Measurements from ENCODE around the gene UNG.

The UNG gene

DNA sequence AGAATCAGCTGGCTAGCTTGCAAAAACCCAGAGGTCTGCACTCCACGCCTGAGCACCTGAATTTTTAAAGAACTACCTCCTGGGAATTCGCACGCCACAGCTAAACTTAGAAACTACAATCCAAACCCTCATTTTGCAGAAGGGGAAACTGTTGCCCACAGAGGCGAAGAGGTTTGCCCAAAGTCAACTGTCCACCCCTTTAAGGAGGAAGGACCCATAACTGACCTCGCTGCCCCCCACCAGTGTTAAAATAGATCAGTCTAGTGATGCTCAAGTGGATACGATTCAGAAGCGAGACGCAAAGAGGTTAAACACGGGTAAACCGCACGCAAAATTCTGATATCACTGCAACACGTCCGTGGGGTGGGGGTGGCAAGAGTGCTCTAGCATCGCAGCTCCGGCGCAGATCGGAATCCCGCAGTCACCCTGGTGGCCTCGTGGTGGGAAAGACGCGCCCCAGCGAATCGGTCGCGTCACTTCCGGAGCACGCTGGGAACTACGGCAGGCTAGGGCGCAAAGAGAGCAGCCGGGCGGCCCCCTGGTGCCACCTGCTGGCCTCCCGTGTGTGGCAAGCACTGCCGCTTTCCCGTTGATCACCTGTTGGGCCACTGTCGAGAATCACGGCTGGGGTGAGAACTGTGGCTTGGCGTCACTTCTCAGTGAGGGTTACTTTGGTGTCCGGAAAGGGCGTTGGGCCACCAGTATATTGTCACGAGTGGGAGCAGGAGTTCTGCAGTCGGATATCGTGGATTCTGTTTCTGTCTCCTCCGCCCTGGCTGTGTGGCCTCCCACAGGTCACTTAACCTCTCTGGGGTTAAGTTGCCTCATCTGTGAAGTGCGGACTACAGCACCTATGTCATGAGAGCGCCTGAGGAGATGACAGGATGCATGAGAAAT is 4.1 kb upstream of the UNG start, which contains the start of gene ALKBH2:
Gene ALKBH2, minus strand, starts transcription at position 451 of the 897 bp plus-strand sequence. CDS start 686 bp downstream, outside the sequence.
- CTCF ChIA-PET = interaction anchor here (0.6 to 3.3 kb wide), 33 partner anchors 9 to 576 kb away, joined by 3 to 29 read pairs (median 4); partner anchors contain the start of gene ISCU
- POLR2A ChIA-PET = interaction anchor here (1.0 to 1.1 kb wide), 2 partner anchors 475 to 531 kb away, joined by 3 to 4 read pairs; partner anchors contain the start of gene ISCU
- peak within 1 kb of the TSS; percentile 78 for H3K4me3 ChIP-seq (ENCODE audit: low read depth, low read length)
- DNase-seq (ENCODE audit: low read depth, low spot score) = peak; percentile 34
- TF ChIP-seq, protein P1, sequence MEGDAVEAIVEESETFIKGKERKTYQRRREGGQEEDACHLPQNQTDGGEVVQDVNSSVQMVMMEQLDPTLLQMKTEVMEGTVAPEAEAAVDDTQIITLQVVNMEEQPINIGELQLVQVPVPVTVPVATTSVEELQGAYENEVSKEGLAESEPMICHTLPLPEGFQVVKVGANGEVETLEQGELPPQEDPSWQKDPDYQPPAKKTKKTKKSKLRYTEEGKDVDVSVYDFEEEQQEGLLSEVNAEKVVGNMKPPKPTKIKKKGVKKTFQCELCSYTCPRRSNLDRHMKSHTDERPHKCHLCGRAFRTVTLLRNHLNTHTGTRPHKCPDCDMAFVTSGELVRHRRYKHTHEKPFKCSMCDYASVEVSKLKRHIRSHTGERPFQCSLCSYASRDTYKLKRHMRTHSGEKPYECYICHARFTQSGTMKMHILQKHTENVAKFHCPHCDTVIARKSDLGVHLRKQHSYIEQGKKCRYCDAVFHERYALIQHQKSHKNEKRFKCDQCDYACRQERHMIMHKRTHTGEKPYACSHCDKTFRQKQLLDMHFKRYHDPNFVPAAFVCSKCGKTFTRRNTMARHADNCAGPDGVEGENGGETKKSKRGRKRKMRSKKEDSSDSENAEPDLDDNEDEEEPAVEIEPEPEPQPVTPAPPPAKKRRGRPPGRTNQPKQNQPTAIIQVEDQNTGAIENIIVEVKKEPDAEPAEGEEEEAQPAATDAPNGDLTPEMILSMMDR (IDR thresholded peaks at IDR 0.05; ENCODE audit: insufficient read depth, low read length, missing control alignments) = peak; percentile 99

DNA sequence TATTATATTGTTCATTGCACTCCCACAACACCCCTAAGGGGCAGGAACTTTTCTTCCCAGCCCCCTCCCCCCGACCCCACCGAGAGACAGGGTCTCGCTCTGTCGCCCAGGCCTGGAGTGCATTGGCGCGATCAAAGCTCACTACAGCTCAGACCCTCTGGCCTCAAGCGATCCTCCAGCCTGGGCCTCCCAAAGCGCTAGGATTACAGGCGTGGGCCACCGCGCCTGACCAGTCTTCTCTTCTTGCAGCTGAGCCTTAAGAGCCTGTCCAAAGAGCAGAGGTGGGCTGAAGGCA is 310 bp upstream of the UNG start:
- DNase-seq (ENCODE audit: low read depth, low spot score) = no peak
- H3K4me3 ChIP-seq (ENCODE audit: low read depth, low read length) = peak overlapping the region; percentile 63
- TF ChIP-seq, protein P1 (IDR thresholded peaks at IDR 0.05; ENCODE audit: insufficient read depth, low read length, missing control alignments) = no peak
- CTCF ChIA-PET = interaction anchor here (2.0 kb wide), 1 partner anchor 534 kb away, joined by 5 read pairs; the partner anchor contains the start of gene ISCU
- POLR2A ChIA-PET = no interaction called here

DNA sequence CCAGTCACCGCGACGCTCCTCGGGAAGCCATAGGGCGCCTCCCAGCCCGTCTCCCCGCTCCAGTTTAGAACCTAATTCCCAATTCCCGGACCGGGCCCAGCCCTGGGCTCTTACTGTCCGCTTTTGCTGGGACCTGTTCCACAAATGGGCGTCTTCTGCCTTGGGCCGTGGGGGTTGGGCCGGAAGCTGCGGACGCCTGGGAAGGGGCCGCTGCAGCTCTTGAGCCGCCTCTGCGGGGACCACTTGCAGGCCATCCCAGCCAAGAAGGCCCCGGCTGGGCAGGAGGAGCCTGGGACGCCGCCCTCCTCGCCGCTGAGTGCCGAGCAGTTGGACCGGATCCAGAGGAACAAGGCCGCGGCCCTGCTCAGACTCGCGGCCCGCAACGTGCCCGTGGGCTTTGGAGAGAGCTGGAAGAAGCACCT is 797 bp downstream of the UNG start:
- peak overlapping the region; percentile 79 for H3K4me3 ChIP-seq (ENCODE audit: low read depth, low read length)
- ChIA-PET CTCF (interaction anchor here (1.5 to 6.4 kb wide), 5 partner anchors 13 to 292 kb away, joined by 4 to 61 read pairs (median 6); no protein-coding TSS in a partner anchor), POLR2A (interaction anchor here (0.8 to 1.2 kb wide), 2 partner anchors 14 to 287 kb away, joined by 3 read pairs; no protein-coding TSS in a partner anchor)
- DNase-seq (ENCODE audit: low read depth, low spot score) = no peak
- TF ChIP-seq, protein P1 (IDR thresholded peaks at IDR 0.05; ENCODE audit: insufficient read depth, low read length, missing control alignments) = no peak

DNA sequence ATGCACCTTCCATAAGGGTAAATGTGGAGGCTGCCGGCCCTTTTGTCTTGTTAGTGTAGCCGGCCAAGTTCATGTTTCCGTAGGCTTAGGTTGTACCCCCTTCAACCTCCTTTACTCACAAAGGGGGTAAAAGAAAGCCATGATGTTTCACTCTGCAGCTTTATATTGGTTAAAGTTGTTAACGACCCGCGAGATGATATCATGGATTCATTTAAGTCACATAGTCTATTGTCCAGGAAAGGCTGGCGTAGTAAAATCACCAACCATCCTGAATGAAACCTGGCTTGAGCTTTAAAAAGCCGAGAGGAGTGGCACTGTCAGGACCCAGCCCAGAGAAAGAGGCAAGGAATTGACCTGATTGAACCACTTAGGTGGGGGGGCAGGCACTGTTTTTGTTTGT is 1.3 kb downstream of the UNG start:
- ChIA-PET POLR2A (interaction anchor here (0.8 to 1.2 kb wide), 2 partner anchors 13 to 287 kb away, joined by 3 read pairs; no protein-coding TSS in a partner anchor), CTCF (interaction anchor here (1.1 to 6.4 kb wide), 7 partner anchors 12 to 480 kb away, joined by 4 to 61 read pairs (median 6); no protein-coding TSS in a partner anchor)
- TF ChIP-seq, protein P1 (IDR thresholded peaks at IDR 0.05; ENCODE audit: insufficient read depth, low read length, missing control alignments) = no peak
- H3K4me3 ChIP-seq (ENCODE audit: low read depth, low read length) = peak overlapping the region; percentile 79
- DNase-seq (ENCODE audit: low read depth, low spot score) = no peak

DNA sequence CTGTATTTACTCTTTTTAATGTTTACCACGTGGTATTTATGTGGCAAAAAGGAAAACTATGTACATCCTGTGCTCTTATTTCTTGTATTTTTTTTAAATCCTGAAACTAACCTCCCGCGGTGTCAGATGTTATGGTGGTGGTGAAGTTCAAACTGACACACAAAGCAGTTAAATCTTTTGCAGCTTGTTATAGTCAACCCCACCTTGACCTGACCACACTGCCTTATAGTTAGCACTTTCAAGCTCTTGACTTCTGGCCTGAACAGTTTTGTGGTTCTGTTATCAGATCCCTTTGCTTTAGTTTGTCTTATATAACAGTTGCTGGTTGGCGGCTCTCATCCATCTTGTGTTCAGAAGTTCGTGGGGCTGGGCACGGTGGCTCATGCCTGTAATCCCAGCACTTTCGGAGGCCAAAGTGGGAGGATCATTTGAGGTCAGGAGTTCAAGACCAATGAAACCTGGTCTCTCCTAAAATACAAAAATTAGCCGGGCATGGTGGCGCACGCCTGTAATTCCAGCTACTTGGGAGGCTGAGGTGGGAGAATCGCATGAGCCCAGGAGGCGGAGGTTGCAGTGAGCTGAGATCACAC is 2.1 kb downstream of the UNG start:
- ChIA-PET POLR2A (no interaction called here), CTCF (interaction anchor here (1.1 to 6.4 kb wide), 7 partner anchors 11 to 481 kb away, joined by 3 to 61 read pairs (median 6); no protein-coding TSS in a partner anchor)
- H3K4me3 ChIP-seq (ENCODE audit: low read depth, low read length) = no peak overlapping the region; the same call in 1 of the 2 replicates

More for the DNA sequence above, 2.1 kb downstream of the UNG start:
- TF ChIP-seq, protein P1 (IDR thresholded peaks at IDR 0.05; ENCODE audit: insufficient read depth, low read length, missing control alignments) = no peak
- no peak for DNase-seq (ENCODE audit: low read depth, low spot score)
